Natural killer cell (primary cell): ENCODE data around the gene STOML2. TPM values are rescaled to one million over a fixed set of nuclear protein-coding genes. Genes with fewer than 3 reads are reported as not detected.

Source experiments
- ATAC-seq, 3 donors: fragments of 150-1000 bp in 2 of 3; fragments of 200-7000 bp in 1 of 3; cut with Tn5 transposase; 1 replicate in 1 of 3; 2 replicates in 2 of 3; pipeline ENCODE4 v1.10.0; 2021; ENCODE audit warnings: mild to moderate bottlenecking in 2 of 3, moderate library complexity in 2 of 3
- DNase-seq, 2 donors: peaks; one replicate each; pipeline versions ENCODE4 v3.0.0 to v3.0.0-alpha.2; 2013 to 2021; ENCODE audit warnings: mixed read lengths in 1 of 2
- H3K27ac ChIP-seq: one replicate; pipeline ENCODE4 v1.5.1; 2013; ENCODE audit warnings: mild to moderate bottlenecking, low read length
- H3K27me3 ChIP-seq: one replicate; pipeline ENCODE4 v1.6.1; 2013; ENCODE audit warnings: low read length; ENCODE audit not compliant: control insufficient read depth, insufficient read depth
- H3K36me3 ChIP-seq: one replicate; pipeline ENCODE4 v1.6.1; 2013; ENCODE audit warnings: low read length; ENCODE audit not compliant: control insufficient read depth, insufficient read depth
- H3K4me1 ChIP-seq: one replicate; pipeline ENCODE4 v1.6.1; 2013; ENCODE audit warnings: low read length; ENCODE audit not compliant: control insufficient read depth, insufficient read depth
- H3K4me3 ChIP-seq: one replicate; pipeline ENCODE4 v1.5.1; 2013; ENCODE audit warnings: low read length
- H3K9me3 ChIP-seq: one replicate; pipeline ENCODE4 v1.6.1; 2013; ENCODE audit warnings: low read length; ENCODE audit not compliant: control insufficient read depth, insufficient read depth
- H3K27ac Mint-ChIP-seq, 2 donors: one replicate each; pipeline ENCODE4 v1.8.0; 2022; ENCODE audit warnings: mild to moderate bottlenecking in 2 of 2, mixed read lengths in 2 of 2, moderate library complexity in 1 of 2
- H3K27me3 Mint-ChIP-seq, 2 donors: one replicate each; pipeline ENCODE4 v1.8.0; 2022; ENCODE audit warnings: low read depth in 2 of 2, mixed read lengths in 2 of 2
- H3K36me3 Mint-ChIP-seq: one replicate; pipeline ENCODE4 v1.8.0; 2022; ENCODE audit warnings: mixed read lengths
- H3K4me1 Mint-ChIP-seq, 2 donors: one replicate each; pipeline ENCODE4 v1.8.0; 2022; ENCODE audit warnings: mixed read lengths in 2 of 2
- H3K4me3 Mint-ChIP-seq: one replicate; pipeline ENCODE4 v1.8.0; 2022; ENCODE audit warnings: mild to moderate bottlenecking, moderate library complexity, mixed read lengths
- H3K9me3 Mint-ChIP-seq, 2 donors: one replicate each; pipeline ENCODE4 v1.8.0; 2022; ENCODE audit warnings: mixed read lengths in 2 of 2
- CTCF ChIP-seq: fragments of 200-600 bp; IDR thresholded peaks from one replicate; pipeline ENCODE4 v1.8.0; 2022; ENCODE audit warnings: antibody characterized with exemption
- WGBS: methylation state at CpG from one replicate; pipeline ENCODE4 v1.1.7; 2013; ENCODE audit warnings: missing lambda C conversion rate; ENCODE audit not compliant: insufficient coverage; 5-methylcytosine and 5-hydroxymethylcytosine counted together
- intact Hi-C: fragments of 100-400 bp; cut with micrococcal nuclease; formaldehyde crosslinking; loops from one replicate; pipeline ENCODE4 v1.14.2; 2022
- total RNA-seq, 4 donors: library from RNA; stranded (reverse); fragments of 120-200 nt in 1 of 4; gene quantifications; one replicate each; pipeline versions ENCODE4 v1.2.3 to v1.2.4, GENCODE V29; 2013 to 2022

The STOML2 gene
- total RNA-seq, 3 donors from 2014 or later (not counting 1 experiment from before 2014, with no cell fraction given) = 41.4 to 43.9 (median 41.6) TPM

GRCh38 chr9:35116539-35116897 is 13.6 kb upstream of the STOML2 start:
- Mint-ChIP-seq H3K9me3 (no peaks in the 10 kb centered on the region), H3K4me3 (peak overlapping the region; percentile 97), H3K27ac (peak overlapping the region; percentile 92 to 95), H3K27me3 (peaks cover 0 to 8% of the 10 kb centered on the region in 2 donors), H3K4me1 (peaks cover 43 to 50% of the 10 kb centered on the region in 2 donors), H3K36me3 (no peaks in the 10 kb centered on the region)
- Histone ChIP-seq H3K27ac (peak overlapping the region; percentile 79), H3K9me3 (no peaks in the 10 kb centered on the region), H3K27me3 (no peaks in the 10 kb centered on the region), H3K4me1 (peaks cover 46% of the 10 kb centered on the region), H3K36me3 (no peaks in the 10 kb centered on the region), H3K4me3 (peak overlapping the region; percentile 67)
- TF ChIP-seq CTCF = no peak
- WGBS = 1% methylated on average over 12 of the region's 12 CpGs
- intact Hi-C loops = loop anchor here (1.0 to 10.0 kb wide), 7 partner anchors 13 to 698 kb away; partner anchors contain the start of genes HINT2, SPAG8, STOML2 and UNC13B
- ATAC-seq (peak in 1 of 3 donors; percentile 3), DNase-seq (no peak)

GRCh38 chr9:35115680-35116538 is 13.0 kb upstream of the STOML2 start, which contains the start of gene ATOSB:
Gene ATOSB, minus strand, starts transcription at chr9:35115862. Its CDS starts 7,588 bp downstream, at chr9:35108274.
- peaks cover 45 to 57% of the 10 kb centered on the region in 2 donors for H3K4me1 Mint-ChIP-seq
- no peak for TF ChIP-seq CTCF
- Histone ChIP-seq H3K4me1 (peaks cover 49% of the 10 kb centered on the region), H3K36me3 (no peaks in the 10 kb centered on the region), H3K27me3 (no peaks in the 10 kb centered on the region), H3K27ac (peak within 1 kb of the TSS; percentile 79), H3K9me3 (no peaks in the 10 kb centered on the region), H3K4me3 (peak within 1 kb of the TSS; percentile 67)
- intact Hi-C loops = loop anchor here (1.0 to 10.0 kb wide), 9 partner anchors 13 to 699 kb away; partner anchors contain the start of genes HINT2, SPAG8, STOML2 and TESK1
- under 1% methylated on average over 51 of the region's 54 CpGs for WGBS
- H3K36me3 Mint-ChIP-seq = no peaks in the 10 kb centered on the region
- H3K27ac Mint-ChIP-seq = peak within 1 kb of the TSS; percentile 92 to 95
- H3K4me3 Mint-ChIP-seq = peak within 1 kb of the TSS; percentile 97
- DNase-seq = peak; percentile 93 to 95
- peaks cover 0 to 2% of the 10 kb centered on the region in 2 donors for H3K27me3 Mint-ChIP-seq
- no peaks in the 10 kb centered on the region for H3K9me3 Mint-ChIP-seq
- peak; percentile 58 to 82 (median 68) for ATAC-seq

- Mint-ChIP-seq H3K36me3 (no peaks in the 10 kb centered on the region), H3K27ac (peak overlapping the region; percentile 92 to 95), H3K9me3 (no peaks in the 10 kb centered on the region), H3K4me3 (peak overlapping the region; percentile 97), H3K4me1 (peaks cover 52 to 65% of the 10 kb centered on the region in 2 donors), H3K27me3 (no peaks in the 10 kb centered on the region)
- DNase-seq (peak; percentile 46 to 66), ATAC-seq (peak in 1 of 3 donors; percentile 14)
- H3K9me3 ChIP-seq = no peaks in the 10 kb centered on the region
- 5% methylated on average over 12 of the region's 12 CpGs for WGBS
- H3K36me3 ChIP-seq = no peaks in the 10 kb centered on the region
- H3K4me1 ChIP-seq = peaks cover 58% of the 10 kb centered on the region
- TF ChIP-seq CTCF = no peak
- intact Hi-C loops = loop anchor here (1.0 to 10.0 kb wide), 4 partner anchors 43 to 700 kb away; partner anchors contain the start of genes HINT2, SPAG8, TESK1 and UNC13B
- H3K27ac ChIP-seq = peak overlapping the region; percentile 79
- peak overlapping the region; percentile 67 for H3K4me3 ChIP-seq
- no peaks in the 10 kb centered on the region for H3K27me3 ChIP-seq
Measured at GRCh38 chr9:35114840-35115628, 12.1 kb upstream of the STOML2 start.
